GM19099 (cell line): ENCODE data around the gene DIP2B.

Source experiments
- POLR2A ChIP-seq: IDR thresholded peaks from 3 replicates; pipeline ENCODE4 v1.6.1; 2011; ENCODE audit warnings: low read depth; ENCODE audit not compliant: insufficient read length; ENCODE audit errors: extremely low read depth

Gene DIP2B

GRCh38 chr12:50581226-50582184 is 76.7 kb downstream of the DIP2B start:
- no peak for TF ChIP-seq POLR2A

GRCh38 chr12:50584135-50584534 is 79.3 kb downstream of the DIP2B start:
- TF ChIP-seq POLR2A: no peak

GRCh38 chr12:50589650-50590435 is 85.1 kb downstream of the DIP2B start:
- TF ChIP-seq POLR2A: no peak

- no peak for TF ChIP-seq POLR2A
Observed at GRCh38 chr12:50590869-50591268, 86.1 kb downstream of the DIP2B start.

- no peak for TF ChIP-seq POLR2A
Observed at GRCh38 chr12:50595667-50596066, 90.9 kb downstream of the DIP2B start.

GRCh38 chr12:50597200-50598195 is 92.7 kb downstream of the DIP2B start:
- TF ChIP-seq POLR2A: no peak

- TF ChIP-seq POLR2A: no peak
Observed at GRCh38 chr12:50598321-50598862, 93.6 kb downstream of the DIP2B start.

- TF ChIP-seq POLR2A: no peak
Observed at GRCh38 chr12:50599366-50600095, 94.7 kb downstream of the DIP2B start.

GRCh38 chr12:50600364-50600763 is 95.6 kb downstream of the DIP2B start:
- TF ChIP-seq POLR2A: no peak

GRCh38 chr12:50603817-50604639 is 99.2 kb downstream of the DIP2B start:
- no peak for TF ChIP-seq POLR2A

- TF ChIP-seq POLR2A: no peak
Observed at GRCh38 chr12:50604640-50604920, 99.8 kb downstream of the DIP2B start.

GRCh38 chr12:50606675-50607375 is 102.0 kb downstream of the DIP2B start:
- no peak for TF ChIP-seq POLR2A
